ENCODE data around the gene C10orf67.

Gene C10orf67

DNA sequence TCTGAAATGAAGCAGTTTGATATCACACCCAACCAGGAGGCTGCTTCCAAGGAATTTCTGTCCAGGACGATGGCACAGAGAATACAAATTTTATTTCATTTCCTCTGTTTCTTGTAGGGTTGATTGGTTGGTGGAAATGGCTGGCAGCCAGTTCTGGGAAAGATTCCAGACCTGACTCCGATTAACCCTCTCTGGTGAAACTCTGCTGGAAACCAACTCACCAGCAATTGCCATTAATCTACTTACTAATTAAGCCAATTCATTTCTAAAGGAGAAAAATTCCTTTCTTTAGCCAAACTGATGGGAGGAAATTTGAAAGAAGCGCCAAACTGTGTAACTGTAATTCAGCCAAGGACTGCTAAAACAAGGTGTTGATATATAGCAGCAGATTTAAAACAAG lies 141.8 kb downstream of the C10orf67 start:
- no peaks in the 10 kb centered on the region for H3K27me3 ChIP-seq (ENCODE audit: low read length)
- TF ChIP-seq, protein P1, sequence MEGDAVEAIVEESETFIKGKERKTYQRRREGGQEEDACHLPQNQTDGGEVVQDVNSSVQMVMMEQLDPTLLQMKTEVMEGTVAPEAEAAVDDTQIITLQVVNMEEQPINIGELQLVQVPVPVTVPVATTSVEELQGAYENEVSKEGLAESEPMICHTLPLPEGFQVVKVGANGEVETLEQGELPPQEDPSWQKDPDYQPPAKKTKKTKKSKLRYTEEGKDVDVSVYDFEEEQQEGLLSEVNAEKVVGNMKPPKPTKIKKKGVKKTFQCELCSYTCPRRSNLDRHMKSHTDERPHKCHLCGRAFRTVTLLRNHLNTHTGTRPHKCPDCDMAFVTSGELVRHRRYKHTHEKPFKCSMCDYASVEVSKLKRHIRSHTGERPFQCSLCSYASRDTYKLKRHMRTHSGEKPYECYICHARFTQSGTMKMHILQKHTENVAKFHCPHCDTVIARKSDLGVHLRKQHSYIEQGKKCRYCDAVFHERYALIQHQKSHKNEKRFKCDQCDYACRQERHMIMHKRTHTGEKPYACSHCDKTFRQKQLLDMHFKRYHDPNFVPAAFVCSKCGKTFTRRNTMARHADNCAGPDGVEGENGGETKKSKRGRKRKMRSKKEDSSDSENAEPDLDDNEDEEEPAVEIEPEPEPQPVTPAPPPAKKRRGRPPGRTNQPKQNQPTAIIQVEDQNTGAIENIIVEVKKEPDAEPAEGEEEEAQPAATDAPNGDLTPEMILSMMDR (IDR thresholded peaks at IDR 0.05; ENCODE audit: insufficient read depth, low read length, poor library complexity, severe bottlenecking), result no peak
- no peak for TF ChIP-seq EZH2phosphoT487 (conservative IDR thresholded peaks at IDR 0.05; ENCODE audit: low read length)
- H3K27ac ChIP-seq (ENCODE audit: low read depth, low read length), result no peak overlapping the region

DNA sequence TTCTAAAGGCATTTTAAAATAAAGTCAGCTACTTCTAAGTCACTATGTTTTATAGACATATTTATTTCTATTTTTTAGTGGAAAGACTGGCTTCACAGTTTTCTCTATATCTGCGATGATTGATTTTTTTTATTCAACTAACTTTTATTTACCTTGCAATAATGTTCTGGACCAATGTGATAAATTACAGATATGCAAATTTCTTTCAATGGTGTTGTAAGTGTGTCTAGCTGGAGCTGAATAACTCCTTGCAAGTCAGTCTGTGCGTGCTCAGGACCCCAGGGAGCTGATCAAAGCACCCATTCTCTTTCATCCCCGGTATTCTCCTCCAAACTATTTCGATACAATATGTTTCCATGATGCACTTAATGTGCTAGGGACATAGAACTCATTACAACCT lies 142.8 kb downstream of the C10orf67 start:
- Histone ChIP-seq H3K9me3 (ENCODE audit: insufficient read depth, low read length) (no peaks in the 10 kb centered on the region), H4K20me1 (ENCODE audit: low read depth, low read length) (no peaks in the 10 kb centered on the region), H3K4me2 (ENCODE audit: low read depth, low read length, poor library complexity, severe bottlenecking) (no peak overlapping the region), H3K27ac (ENCODE audit: low read depth, low read length) (no peak overlapping the region), H3K36me3 (ENCODE audit: low read length) (no peaks in the 10 kb centered on the region), H2AFZ (ENCODE audit: low read depth, low read length, severe bottlenecking) (no peak overlapping the region), H3K79me2 (ENCODE audit: insufficient read depth, low read length) (no peaks in the 10 kb centered on the region), H3K27me3 (ENCODE audit: low read length) (no peaks in the 10 kb centered on the region), H3F3A (ENCODE audit: insufficient read depth) (no peaks in the 10 kb centered on the region), H3K9me2 (replicated peaks; ENCODE audit: insufficient read depth, low read length) (no peaks in the 10 kb centered on the region), H3K9ac (ENCODE audit: low read length) (no peak overlapping the region), H3K4me3 (ENCODE audit: insufficient read depth, low read length, poor library complexity, severe bottlenecking) (no peak overlapping the region)
- no peak for TF ChIP-seq EZH2phosphoT487 (conservative IDR thresholded peaks at IDR 0.05; ENCODE audit: low read length)
- TF ChIP-seq, protein P1 (IDR thresholded peaks at IDR 0.05; ENCODE audit: insufficient read depth, low read length, poor library complexity, severe bottlenecking), result no peak

More for the DNA sequence above, 141.8 kb downstream of the C10orf67 start:
- no peak overlapping the region for H3K4me3 ChIP-seq (ENCODE audit: insufficient read depth, low read length, poor library complexity, severe bottlenecking)
- no peaks in the 10 kb centered on the region for H3K79me2 ChIP-seq (ENCODE audit: insufficient read depth, low read length)
- H4K20me1 ChIP-seq (ENCODE audit: low read depth, low read length), result no peaks in the 10 kb centered on the region
- H3K36me3 ChIP-seq (ENCODE audit: low read length), result no peaks in the 10 kb centered on the region
- no peak overlapping the region for H3K9ac ChIP-seq (ENCODE audit: low read length)
- H3K4me2 ChIP-seq (ENCODE audit: low read depth, low read length, poor library complexity, severe bottlenecking), result no peak overlapping the region
- no peaks in the 10 kb centered on the region for H3K9me3 ChIP-seq (ENCODE audit: insufficient read depth, low read length)
- no peaks in the 10 kb centered on the region for H3F3A ChIP-seq (ENCODE audit: insufficient read depth)
- H2AFZ ChIP-seq (ENCODE audit: low read depth, low read length, severe bottlenecking), result no peak overlapping the region
- H3K9me2 ChIP-seq (replicated peaks; ENCODE audit: insufficient read depth, low read length), result no peaks in the 10 kb centered on the region

DNA sequence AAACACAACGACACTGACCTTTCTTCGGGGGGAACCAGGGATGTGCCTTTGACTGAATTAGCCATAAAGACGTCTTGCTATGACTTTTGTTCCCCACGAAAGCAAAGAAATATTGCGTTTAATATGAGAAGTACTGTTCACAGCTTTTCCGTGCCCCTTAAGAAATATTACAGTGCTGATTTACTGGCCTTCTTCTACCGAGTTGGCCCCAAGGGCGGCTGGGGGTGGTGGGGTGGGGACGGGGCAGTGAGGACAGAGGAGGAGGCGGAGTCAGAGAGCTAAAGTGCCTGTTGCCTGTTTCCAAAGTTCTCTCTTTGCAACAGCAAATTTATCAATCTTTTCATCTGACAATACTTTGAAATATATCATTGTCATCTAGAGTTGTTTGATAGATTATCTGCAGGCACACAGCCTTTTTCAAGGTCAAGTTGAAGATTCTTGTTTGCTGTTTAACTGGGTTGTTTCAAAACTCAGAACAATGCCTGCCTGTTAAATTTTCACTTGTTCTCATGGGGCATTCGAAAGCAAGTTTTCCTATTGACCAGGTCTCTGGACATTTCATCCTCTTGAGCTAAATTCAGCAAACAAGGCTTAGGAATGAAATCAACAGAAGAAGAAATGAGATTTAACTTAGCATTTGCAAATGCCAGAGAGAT lies 143.5 kb downstream of the C10orf67 start:
- Histone ChIP-seq H3K36me3 (ENCODE audit: low read length) (no peaks in the 10 kb centered on the region), H3K4me2 (ENCODE audit: low read depth, low read length, poor library complexity, severe bottlenecking) (no peak overlapping the region), H3K79me2 (ENCODE audit: insufficient read depth, low read length) (no peaks in the 10 kb centered on the region), H3K9me2 (replicated peaks; ENCODE audit: insufficient read depth, low read length) (no peaks in the 10 kb centered on the region), H3K27ac (ENCODE audit: low read depth, low read length) (no peak overlapping the region), H3K9me3 (ENCODE audit: insufficient read depth, low read length) (no peaks in the 10 kb centered on the region), H2AFZ (ENCODE audit: low read depth, low read length, severe bottlenecking) (no peak overlapping the region), H4K20me1 (ENCODE audit: low read depth, low read length) (no peaks in the 10 kb centered on the region), H3K4me3 (ENCODE audit: insufficient read depth, low read length, poor library complexity, severe bottlenecking) (no peak overlapping the region), H3K9ac (ENCODE audit: low read length) (no peak overlapping the region), H3K27me3 (ENCODE audit: low read length) (no peaks in the 10 kb centered on the region), H3F3A (ENCODE audit: insufficient read depth) (no peaks in the 10 kb centered on the region)
- TF ChIP-seq, protein P1 (IDR thresholded peaks at IDR 0.05; ENCODE audit: insufficient read depth, low read length, poor library complexity, severe bottlenecking), result no peak
- TF ChIP-seq EZH2phosphoT487 (conservative IDR thresholded peaks at IDR 0.05; ENCODE audit: low read length), result no peak
